ENCODE data around the gene IGSF21.

Gene IGSF21

DNA sequence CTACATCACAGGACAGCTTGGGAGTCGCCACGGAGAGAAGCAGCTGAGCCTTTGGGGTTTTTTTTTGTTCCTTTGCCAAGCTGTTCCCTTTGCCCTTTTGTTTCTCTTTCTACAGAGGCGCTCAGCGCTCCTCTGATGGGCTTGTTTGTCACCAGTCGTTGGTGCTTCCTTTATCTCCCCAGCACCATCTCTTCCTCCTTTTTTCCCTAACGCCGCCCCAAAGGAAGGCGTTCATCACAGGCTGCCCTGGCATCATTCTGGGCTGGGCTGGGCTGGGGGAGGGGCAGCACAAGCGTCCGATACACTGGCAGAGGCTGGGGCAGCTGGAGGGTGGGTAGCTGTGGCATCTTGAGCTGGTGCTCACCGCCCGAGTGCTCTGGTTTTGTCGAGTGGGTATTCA, 10.5 kb downstream of the IGSF21 start:
- H3K4me3 ChIP-seq (replicated peaks in 1 of 2; ENCODE audit: low read depth in 2 of 2, low read length in 2 of 2), result no peak overlapping the region
- DNase-seq (ENCODE audit: low read depth in 2 of 2), result no peak
- TF ChIP-seq, protein P1, sequence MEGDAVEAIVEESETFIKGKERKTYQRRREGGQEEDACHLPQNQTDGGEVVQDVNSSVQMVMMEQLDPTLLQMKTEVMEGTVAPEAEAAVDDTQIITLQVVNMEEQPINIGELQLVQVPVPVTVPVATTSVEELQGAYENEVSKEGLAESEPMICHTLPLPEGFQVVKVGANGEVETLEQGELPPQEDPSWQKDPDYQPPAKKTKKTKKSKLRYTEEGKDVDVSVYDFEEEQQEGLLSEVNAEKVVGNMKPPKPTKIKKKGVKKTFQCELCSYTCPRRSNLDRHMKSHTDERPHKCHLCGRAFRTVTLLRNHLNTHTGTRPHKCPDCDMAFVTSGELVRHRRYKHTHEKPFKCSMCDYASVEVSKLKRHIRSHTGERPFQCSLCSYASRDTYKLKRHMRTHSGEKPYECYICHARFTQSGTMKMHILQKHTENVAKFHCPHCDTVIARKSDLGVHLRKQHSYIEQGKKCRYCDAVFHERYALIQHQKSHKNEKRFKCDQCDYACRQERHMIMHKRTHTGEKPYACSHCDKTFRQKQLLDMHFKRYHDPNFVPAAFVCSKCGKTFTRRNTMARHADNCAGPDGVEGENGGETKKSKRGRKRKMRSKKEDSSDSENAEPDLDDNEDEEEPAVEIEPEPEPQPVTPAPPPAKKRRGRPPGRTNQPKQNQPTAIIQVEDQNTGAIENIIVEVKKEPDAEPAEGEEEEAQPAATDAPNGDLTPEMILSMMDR (IDR thresholded peaks at IDR 0.05; ENCODE audit: low read depth, low read length), result no peak

DNA sequence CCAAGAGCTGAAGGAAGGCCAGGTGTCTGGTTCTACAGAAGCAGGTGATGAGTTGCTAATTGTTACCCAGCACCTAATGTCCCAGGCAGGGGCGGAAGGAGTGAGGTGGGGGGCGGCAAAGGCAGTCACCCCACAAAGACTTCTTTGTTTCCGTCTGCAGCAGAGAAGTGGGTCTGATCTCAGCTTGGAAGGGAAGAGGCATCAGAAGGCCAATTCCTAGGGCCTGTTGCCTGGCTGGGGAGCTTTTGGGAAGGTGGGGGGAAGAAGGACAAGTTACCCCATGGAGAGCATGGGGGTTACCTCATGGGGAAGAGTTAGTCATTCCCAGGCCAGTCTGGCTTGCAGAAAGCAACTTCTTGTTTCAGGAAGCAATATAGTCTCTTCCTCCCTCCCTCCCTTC, 10.9 kb downstream of the IGSF21 start:
- no peak for DNase-seq (ENCODE audit: low read depth in 2 of 2)
- no peak overlapping the region for H3K4me3 ChIP-seq (replicated peaks in 1 of 2; ENCODE audit: low read depth in 2 of 2, low read length in 2 of 2)
- TF ChIP-seq, protein P1 (IDR thresholded peaks at IDR 0.05; ENCODE audit: low read depth, low read length), result no peak

DNA sequence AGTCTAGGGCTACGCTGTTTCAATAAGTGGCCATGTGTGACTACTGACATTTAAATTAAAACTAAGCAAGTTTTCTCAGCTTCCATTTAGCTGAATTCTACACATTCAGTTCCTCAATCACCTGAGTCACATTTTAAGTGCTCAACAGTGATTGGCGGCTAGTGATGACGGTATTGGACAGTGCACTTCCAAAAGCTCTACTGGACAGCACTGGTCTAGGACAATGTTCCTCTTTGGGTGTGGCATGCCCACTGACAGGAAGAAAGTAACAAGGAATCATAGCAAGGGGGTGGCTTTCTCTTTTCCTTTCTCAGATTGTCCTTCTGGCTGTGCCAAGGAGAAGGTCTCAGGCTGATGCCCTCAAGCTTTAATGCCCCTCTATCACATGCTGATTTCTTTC, 11.7 kb downstream of the IGSF21 start:
- TF ChIP-seq, protein P1 (IDR thresholded peaks at IDR 0.05; ENCODE audit: low read depth, low read length), result no peak
- no peak for DNase-seq (ENCODE audit: low read depth in 2 of 2)
- H3K4me3 ChIP-seq (replicated peaks in 1 of 2; ENCODE audit: low read depth in 2 of 2, low read length in 2 of 2), result no peak overlapping the region

DNA sequence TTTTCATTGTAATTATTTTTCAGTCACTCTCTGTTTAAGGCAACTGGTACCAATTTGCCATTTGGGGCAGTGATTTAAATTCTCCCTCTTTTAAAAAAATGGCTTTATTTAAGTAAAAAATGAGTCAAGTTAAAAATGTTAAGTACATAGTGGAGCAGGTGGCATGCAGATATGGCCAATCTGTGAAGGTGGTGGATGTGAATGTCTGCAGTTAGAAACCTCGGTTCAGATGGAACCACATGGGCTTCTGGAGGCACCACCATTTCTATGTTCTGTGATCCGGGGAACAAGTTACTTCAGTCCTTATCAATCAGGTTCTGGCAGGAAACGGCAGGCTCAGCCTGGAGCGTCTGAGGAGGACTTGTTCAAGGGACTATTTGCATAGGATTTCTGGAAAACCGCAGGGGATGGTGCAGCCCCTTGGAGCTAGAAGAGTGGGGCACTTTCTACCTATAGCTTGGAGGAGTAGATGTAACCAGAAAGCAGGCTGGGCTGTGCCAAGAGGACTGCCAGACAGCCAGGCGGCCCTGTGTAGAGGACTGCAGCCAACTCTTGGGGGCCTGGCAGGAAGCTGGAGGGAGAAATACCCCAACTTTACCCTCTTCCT, 12.3 kb downstream of the IGSF21 start:
- H3K4me3 ChIP-seq (replicated peaks in 1 of 2; ENCODE audit: low read depth in 2 of 2, low read length in 2 of 2), result no peak overlapping the region
- TF ChIP-seq, protein P1 (IDR thresholded peaks at IDR 0.05; ENCODE audit: low read depth, low read length), result no peak
- no peak for DNase-seq (ENCODE audit: low read depth in 2 of 2)

DNA sequence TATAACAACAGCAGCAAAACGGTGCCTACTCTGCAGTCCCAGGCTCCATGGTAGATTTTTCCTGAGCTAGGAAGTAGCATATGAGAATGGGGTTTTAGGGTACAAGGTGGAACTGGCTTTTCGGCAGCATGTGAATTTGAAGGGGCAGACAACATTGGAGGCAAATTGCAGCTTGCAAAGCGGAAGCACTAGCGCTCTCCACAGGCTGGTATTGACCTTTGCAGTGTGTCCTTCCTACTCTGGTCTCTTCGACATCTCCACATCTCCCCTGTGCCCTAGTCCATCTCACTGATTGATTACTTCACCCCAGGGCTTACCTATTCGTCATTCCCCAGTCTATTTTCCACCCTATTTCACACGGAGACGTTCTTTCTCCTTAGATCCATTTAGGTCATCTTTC, 13.0 kb downstream of the IGSF21 start:
- no peak overlapping the region for H3K4me3 ChIP-seq (replicated peaks in 1 of 2; ENCODE audit: low read depth in 2 of 2, low read length in 2 of 2)
- no peak for DNase-seq (ENCODE audit: low read depth in 2 of 2)
- TF ChIP-seq, protein P1 (IDR thresholded peaks at IDR 0.05; ENCODE audit: low read depth, low read length), result no peak

DNA sequence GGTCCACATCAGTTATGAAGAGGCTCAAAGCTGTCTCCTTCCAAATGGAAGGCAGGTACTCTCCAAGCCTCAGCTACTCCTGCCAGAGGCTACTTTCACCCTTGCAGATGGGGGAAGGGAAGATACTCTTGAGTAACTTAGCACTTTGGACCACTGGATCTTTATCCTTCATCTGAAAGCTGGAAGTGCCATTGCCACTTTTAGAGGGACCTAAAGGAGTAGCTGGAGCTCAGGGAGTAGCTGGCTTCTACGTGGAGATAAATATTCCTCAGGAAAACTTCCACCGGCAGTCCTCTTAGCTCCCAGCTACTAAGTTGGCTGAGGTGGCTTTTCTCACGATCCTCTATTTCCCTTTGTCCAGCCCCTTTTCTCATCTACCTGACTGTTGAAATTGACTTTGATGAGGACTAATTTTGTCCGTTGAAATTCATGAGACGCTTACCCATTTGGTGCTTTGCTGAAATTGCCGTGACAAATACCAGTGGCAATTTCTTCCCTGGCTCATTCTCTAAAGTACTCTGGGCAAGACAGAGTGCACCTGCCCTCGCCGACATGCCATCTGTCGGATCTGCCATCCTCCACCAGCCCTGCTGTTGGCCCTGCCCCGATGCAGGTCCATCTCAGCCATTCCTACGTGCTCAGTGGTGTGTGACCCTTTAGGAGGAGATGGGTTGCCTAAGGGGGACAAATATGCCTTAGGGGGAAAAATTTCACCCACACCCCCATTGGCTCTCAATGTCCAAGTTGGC, 13.6 kb downstream of the IGSF21 start:
- DNase-seq (ENCODE audit: low read depth in 2 of 2), result no peak
- TF ChIP-seq, protein P1 (IDR thresholded peaks at IDR 0.05; ENCODE audit: low read depth, low read length), result no peak
- H3K4me3 ChIP-seq (replicated peaks in 1 of 2; ENCODE audit: low read depth in 2 of 2, low read length in 2 of 2), result no peak overlapping the region

All from cardiac fibroblast (primary cell).